A673 (cell line): ENCODE data around the gene ERC1. TPM values are rescaled to one million over a fixed set of nuclear protein-coding genes. Genes with fewer than 3 reads are reported as not detected.

Source experiments
- BruUV-seq: library from RNA; stranded (reverse); fragments of 400-500 nt; replicated peaks from 2 replicates; lab custom pipeline; 2021; lab: Mats Ljungman, UMichigan
- CTCF ChIA-PET: fragments of 300-600 bp; sonication (Branson Sonifier 250); formaldehyde crosslinking; loops from one replicate; lab custom pipeline; 2022; ENCODE audit warnings: antibody characterized with exemption; lab: Charles Lee
- POLR2A ChIA-PET: fragments of 300-600 bp; sonication (Branson Sonifier 250); formaldehyde crosslinking; loops from one replicate; lab custom pipeline; 2022; ENCODE audit warnings: antibody characterized with exemption; ENCODE audit not compliant: low non-redundant PET; lab: Charles Lee
- DNase-seq: peaks from one replicate; pipeline ENCODE4 v3.0.0-alpha.2; 2015; ENCODE audit warnings: low spot score
- H3K27ac ChIP-seq: fragments of 200-600 bp; sonication (generic); 2 replicates; pipeline ENCODE4 v1.5.1; 2016; ENCODE audit warnings: mixed run types, low read depth, mild to moderate bottlenecking, mixed read lengths, antibody characterized with exemption, low read length; ENCODE audit not compliant: poor library complexity, severe bottlenecking
- H3K27me3 ChIP-seq: fragments of 200-600 bp; sonication (generic); replicated peaks from 2 replicates; pipeline ENCODE4 v1.6.1; 2017; ENCODE audit warnings: mixed run types, low read depth, mild to moderate bottlenecking, mixed read lengths, antibody characterized with exemption, low read length; ENCODE audit not compliant: insufficient read depth, poor library complexity
- H3K36me3 ChIP-seq: fragments of 200-600 bp; sonication (generic); 2 replicates; pipeline ENCODE4 v1.6.1; 2016; ENCODE audit warnings: mixed run types, mild to moderate bottlenecking, mixed read lengths, antibody characterized with exemption, low read length; ENCODE audit not compliant: insufficient read depth, poor library complexity, severe bottlenecking
- H3K4me1 ChIP-seq: fragments of 200-600 bp; sonication (generic); 2 replicates; pipeline ENCODE4 v1.6.1; 2017; ENCODE audit warnings: mixed run types, mild to moderate bottlenecking, mixed read lengths, antibody characterized with exemption, low read length; ENCODE audit not compliant: insufficient read depth, poor library complexity, severe bottlenecking
- H3K4me3 ChIP-seq: fragments of 200-600 bp; sonication (generic); 2 replicates; pipeline ENCODE4 v1.5.1; 2016; ENCODE audit warnings: low read depth, mixed run types, mild to moderate bottlenecking, mixed read lengths, low read length; ENCODE audit not compliant: poor library complexity, severe bottlenecking
- H3K9me3 ChIP-seq: fragments of 200-600 bp; sonication (generic); 2 replicates; pipeline ENCODE4 v1.6.1; 2016; ENCODE audit warnings: mixed run types, low read depth, mild to moderate bottlenecking, mixed read lengths, antibody characterized with exemption, low read length; ENCODE audit not compliant: poor library complexity, severe bottlenecking
- EZH2 ChIP-seq: fragments of 200-600 bp; sonication (generic); IDR thresholded peaks from 2 replicates; pipeline ENCODE4 v1.6.1; 2017; ENCODE audit warnings: borderline replicate concordance, low read depth, mild to moderate bottlenecking, mixed read lengths, antibody characterized with exemption, low read length; ENCODE audit not compliant: poor library complexity, severe bottlenecking
- intact Hi-C: fragments of 100-400 bp; cut with micrococcal nuclease; formaldehyde crosslinking; loops from one replicate; pipeline ENCODE4 v1.10.0; 2022; ENCODE audit not compliant: unreplicated experiment
- total RNA-seq: library from RNA; stranded (reverse); gene quantifications from 2 replicates; pipeline ENCODE4 v1.2.3, GENCODE V29; 2021
- TF ChIP-seq, protein P1 (sequence below): fragments of 300-800, 200-600 bp; sonication (generic); conservative IDR thresholded peaks from 2 replicates; pipeline ENCODE4 v1.5.1; 2017; ENCODE audit warnings: low read depth, mild to moderate bottlenecking, antibody characterized with exemption, low read length, moderate library complexity, mixed read lengths

Gene ERC1
- total RNA-seq, 1 experiment from 2014 or later = 60.7 TPM

DNA sequence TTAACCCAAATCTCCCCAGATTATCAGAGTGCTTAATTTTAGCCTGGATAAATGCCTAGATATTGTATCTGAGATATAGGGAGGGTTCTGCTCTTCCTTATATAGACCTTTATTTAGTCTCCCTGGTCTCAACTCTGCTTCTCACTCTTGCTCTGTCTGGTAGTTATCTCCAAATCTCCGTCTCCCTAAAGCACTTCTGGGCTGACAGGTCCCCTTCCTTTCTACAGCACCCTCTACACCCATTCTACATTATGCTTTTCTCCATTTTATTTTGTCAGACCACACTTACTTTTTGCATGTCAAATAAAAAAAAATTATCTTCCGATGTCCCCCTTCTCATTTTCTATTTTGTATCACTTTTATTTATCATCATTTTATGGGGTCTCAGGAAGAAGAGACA, 2.0 kb upstream of the ERC1 start:
- Histone ChIP-seq H3K27me3 (no peaks in the 10 kb centered on the region), H3K4me3 (peak overlapping the region; percentile 80), H3K27ac (peak overlapping the region; percentile 99), H3K4me1 (peaks cover 27% of the 10 kb centered on the region), H3K36me3 (no peaks in the 10 kb centered on the region), H3K9me3 (no peaks in the 10 kb centered on the region)
- ChIA-PET POLR2A (interaction anchor here (0.6 kb wide), 1 partner anchor 81 kb away, joined by 4 read pairs; no protein-coding TSS in a partner anchor), CTCF (interaction anchor here (1.2 kb wide), 1 partner anchor 40 kb away, joined by 4 read pairs; the partner anchor contains the start of gene RAD52)
- no peak for DNase-seq
- BruUV-seq = no TSS peak
- intact Hi-C loops = loop anchor here (5.0 kb wide), 1 partner anchor 103 kb away; no protein-coding TSS in a partner anchor
- TF ChIP-seq, protein P1, sequence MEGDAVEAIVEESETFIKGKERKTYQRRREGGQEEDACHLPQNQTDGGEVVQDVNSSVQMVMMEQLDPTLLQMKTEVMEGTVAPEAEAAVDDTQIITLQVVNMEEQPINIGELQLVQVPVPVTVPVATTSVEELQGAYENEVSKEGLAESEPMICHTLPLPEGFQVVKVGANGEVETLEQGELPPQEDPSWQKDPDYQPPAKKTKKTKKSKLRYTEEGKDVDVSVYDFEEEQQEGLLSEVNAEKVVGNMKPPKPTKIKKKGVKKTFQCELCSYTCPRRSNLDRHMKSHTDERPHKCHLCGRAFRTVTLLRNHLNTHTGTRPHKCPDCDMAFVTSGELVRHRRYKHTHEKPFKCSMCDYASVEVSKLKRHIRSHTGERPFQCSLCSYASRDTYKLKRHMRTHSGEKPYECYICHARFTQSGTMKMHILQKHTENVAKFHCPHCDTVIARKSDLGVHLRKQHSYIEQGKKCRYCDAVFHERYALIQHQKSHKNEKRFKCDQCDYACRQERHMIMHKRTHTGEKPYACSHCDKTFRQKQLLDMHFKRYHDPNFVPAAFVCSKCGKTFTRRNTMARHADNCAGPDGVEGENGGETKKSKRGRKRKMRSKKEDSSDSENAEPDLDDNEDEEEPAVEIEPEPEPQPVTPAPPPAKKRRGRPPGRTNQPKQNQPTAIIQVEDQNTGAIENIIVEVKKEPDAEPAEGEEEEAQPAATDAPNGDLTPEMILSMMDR = no peak
- no peak for TF ChIP-seq EZH2

DNA sequence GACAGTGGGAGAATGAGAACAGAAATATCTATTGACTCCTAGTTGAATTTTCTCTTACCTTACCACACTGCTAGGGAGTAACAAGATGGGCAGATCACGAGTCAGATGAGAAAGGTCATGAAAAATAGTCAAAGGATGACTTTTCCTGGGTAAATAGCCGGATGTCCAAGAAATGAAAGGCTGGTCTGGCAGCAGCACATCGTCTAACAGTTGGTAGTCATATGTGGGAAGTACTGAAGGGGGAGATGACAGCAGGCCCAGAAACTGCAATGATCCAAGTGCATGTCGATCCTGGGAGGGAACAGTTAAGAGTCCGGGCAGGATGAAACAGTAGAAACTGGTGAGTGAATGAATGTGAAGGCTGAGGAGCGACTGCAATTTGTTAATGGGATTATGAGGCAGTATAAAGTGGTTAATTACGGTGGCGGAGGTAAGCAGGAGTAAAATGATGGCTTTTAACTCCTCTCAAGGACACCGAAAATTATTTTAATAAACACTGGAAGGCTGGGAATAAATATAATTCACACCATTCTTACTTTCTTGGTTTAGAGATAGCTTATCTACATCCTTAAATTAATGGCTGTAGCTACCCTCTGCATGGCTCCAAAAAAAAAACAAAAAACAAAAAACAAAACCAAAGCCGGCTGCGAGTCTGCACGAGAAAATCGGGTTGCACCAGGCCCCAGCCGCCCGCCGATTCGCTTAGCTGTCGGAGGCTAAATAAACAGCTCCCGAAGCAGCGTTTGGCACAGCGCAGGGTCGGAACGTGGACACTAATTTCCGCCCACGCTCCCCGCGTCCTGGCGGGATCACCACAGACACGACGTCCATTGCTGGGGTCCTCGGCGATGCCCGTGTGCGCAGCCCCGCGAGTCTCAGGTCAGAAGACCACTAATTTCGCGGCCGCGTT, 1.0 kb upstream of the ERC1 start:
- ChIA-PET POLR2A (no interaction called here), CTCF (no interaction called here)
- intact Hi-C loops = loop anchor here (5.0 kb wide), 2 partner anchors 33 to 102 kb away; no protein-coding TSS in a partner anchor
- Histone ChIP-seq H3K4me1 (peaks cover 27% of the 10 kb centered on the region), H3K36me3 (no peaks in the 10 kb centered on the region), H3K4me3 (peak overlapping the region; percentile 80), H3K27me3 (no peaks in the 10 kb centered on the region), H3K27ac (peak overlapping the region; percentile 99), H3K9me3 (no peaks in the 10 kb centered on the region)
- TF ChIP-seq, protein P1 = no peak
- no peak for TF ChIP-seq EZH2
- DNase-seq = peak; percentile 67
- BruUV-seq = TSS peak; percentile 62

DNA sequence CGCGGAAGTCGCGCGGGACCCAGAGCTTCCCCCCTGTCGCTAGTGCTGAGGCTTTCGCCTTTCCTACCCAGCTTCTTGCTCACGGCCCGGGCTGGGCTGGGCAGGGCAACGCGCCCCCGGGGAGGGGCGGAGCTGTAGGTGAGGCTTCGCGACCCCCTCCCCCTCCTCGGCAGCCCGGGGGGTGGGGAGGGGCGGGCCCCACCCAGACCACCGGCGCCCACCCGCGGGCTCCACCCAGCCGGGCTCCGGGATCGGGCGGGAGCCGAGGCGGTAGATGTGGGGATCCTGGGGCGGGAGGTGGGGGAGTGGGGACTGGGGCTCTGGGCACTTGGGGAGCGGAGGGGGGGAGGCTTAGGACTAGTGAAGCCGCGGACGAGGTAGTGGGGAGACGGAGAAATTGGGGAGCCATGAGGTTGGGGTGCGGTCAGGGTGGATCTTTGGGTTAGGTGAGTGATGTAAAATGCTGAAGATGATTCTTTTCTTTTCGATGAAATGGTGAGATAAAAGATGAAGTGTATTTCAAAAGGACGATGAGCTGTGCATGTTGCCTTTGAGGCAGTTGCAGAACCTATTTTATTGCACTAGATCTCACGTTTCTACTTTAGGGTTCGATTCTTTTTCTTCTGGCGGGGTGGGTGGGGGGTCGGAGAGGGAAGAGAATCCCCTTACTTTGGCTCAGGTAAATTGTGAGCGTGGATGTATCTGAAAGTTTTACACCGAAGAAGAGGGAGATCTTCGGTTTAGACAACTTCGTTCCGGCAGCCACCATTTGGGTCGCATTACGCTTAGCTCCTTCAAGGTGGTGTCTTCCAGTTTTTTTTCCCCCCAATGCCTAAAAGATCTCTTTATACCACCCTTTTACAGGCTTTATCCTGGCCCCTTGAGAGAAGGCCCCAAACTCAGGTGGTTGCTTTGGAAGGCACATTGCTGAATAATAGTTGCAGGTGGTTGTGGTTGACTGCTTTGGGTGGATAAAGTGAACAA, 619 bp downstream of the ERC1 start:
- H3K27ac ChIP-seq = peak overlapping the region; percentile 99
- H3K27me3 ChIP-seq = no peaks in the 10 kb centered on the region
- H3K36me3 ChIP-seq = no peaks in the 10 kb centered on the region
- no peaks in the 10 kb centered on the region for H3K9me3 ChIP-seq
- BruUV-seq = TSS peak; percentile 80
- intact Hi-C loops = loop anchor here (5.0 kb wide), 1 partner anchor 34 kb away; no protein-coding TSS in a partner anchor
- H3K4me1 ChIP-seq = peaks cover 27% of the 10 kb centered on the region
- H3K4me3 ChIP-seq = peak overlapping the region; percentile 80
- CTCF ChIA-PET = interaction anchor here (0.6 to 1.0 kb wide), 3 partner anchors 62 to 101 kb away, joined by 3 to 4 read pairs (median 3); no protein-coding TSS in a partner anchor
- no peak for TF ChIP-seq EZH2
- TF ChIP-seq, protein P1 = no peak
- POLR2A ChIA-PET = interaction anchor here (0.6 kb wide), 1 partner anchor 38 kb away, joined by 3 read pairs; no protein-coding TSS in a partner anchor
- peak; percentile 22 for DNase-seq
